HG02970 (cell line): ENCODE data around the gene GOLPH3L.
"Not testable (repeated sequence)": the region's sequence is repeated elsewhere in the genome, so short reads cannot be mapped to it uniquely, and the experiment has no call there.

Source experiments
- ATAC-seq: cut with Tn5 transposase; IDR thresholded peaks from one replicate; pipeline ENCODE4 v1.9.1; 2021; ENCODE audit warnings: mild to moderate bottlenecking, moderate library complexity, moderate number of reproducible peaks; ENCODE audit not compliant: unreplicated experiment, low FRiP score

GOLPH3L gene

DNA sequence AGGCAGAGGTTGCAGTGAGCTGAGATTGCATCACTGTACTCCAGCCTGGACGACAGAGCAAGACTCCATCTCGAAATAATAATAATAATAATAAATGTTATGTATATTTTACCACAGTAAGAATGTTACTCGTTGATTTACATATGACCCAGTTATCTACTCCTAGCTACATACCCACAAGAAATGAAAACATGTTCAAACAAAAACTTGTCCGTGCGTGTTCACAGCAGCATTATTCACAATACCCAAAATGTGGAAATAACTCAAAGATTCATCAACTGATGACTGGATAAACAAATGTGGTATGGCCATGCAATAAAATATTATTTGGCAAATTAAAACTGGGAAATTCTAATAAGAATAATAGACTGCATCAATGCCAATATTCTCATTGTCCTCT is 35.8 kb downstream of the GOLPH3L start:
- no peak for ATAC-seq

DNA sequence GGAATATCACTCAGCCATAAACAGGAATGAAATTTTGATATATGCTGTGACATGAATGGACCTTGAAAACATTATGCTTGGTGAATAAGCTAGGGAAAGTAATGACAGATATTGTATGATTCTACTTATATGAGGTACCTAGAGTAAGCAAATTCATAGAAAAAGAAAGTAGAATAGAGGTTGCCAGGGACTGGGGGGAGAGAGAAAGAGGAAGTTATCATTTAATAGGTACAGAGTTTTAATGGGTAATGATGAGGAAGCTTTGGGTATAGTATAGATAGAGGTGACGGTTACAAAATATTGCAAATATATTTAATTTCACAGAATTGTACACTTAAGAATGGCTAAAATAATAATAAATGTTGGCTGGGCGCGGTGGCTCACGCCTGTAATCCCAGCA is 36.4 kb downstream of the GOLPH3L start:
- ATAC-seq, result no peak

GRCh38 chr1:150657064-150657463 is 39.9 kb downstream of the GOLPH3L start:
- ATAC-seq, result not testable (repeated sequence)

- ATAC-seq, result not testable (repeated sequence)
Measured at GRCh38 chr1:150654635-150655034, 42.3 kb downstream of the GOLPH3L start.

- ATAC-seq, result no peak
Measured at GRCh38 chr1:150650193-150650592, 46.8 kb downstream of the GOLPH3L start.

DNA sequence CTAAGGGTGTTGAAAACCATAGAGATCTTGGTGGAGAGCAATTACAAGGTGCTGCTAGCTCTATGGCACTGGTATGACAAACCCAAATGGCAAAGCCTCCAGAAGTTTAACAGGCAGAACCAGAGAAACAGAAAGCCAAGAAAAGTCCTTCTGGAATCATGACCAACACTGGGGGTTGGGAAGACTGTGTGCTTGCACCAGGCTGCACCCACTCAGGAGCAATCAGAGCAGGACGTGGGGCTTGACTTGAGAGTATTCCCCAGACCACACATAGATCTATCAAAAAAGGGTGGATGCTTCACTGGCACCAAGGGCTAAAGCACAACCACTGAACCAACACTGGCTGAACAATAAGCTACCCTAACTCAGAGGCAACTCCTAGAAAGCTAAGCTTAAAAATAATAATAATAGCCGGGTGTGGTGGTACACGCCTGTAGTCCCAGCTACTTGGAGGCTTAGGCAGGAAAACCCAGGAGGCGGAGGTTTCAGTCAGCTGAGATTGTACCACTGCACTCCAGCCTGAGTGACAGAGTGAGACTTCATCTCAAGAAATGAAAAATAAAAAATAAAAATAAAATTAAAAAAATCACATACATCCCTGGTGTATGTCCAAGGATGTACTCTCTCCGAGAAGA is 47.4 kb downstream of the GOLPH3L start:
- ATAC-seq, result no peak

DNA sequence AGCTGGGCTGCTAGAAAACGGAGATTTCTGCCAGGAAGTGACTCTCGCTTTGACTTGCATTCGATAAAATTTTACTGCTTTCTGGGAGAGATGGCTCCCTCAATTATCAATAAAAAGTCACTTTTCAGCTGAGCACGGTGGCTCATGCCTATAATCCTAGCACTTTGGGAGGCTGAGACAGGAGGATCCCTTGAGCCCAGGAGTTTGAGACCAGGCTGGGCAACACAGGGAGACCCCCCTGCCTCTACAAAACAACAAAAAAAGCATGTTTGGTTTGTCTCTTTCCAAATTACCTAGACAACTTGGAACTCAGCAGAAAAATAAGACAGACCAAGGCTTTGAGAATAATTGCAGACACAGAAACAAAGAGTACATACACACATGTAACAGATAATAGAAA is 54.7 kb downstream of the GOLPH3L start:
- no peak for ATAC-seq

- ATAC-seq, result not testable (repeated sequence)
Measured at GRCh38 chr1:150641126-150641815, 55.7 kb downstream of the GOLPH3L start.

- not testable (repeated sequence) for ATAC-seq
Measured at GRCh38 chr1:150638430-150638829, 58.5 kb downstream of the GOLPH3L start.

- not testable (repeated sequence) for ATAC-seq
Measured at GRCh38 chr1:150634839-150635622, 61.9 kb downstream of the GOLPH3L start.

- ATAC-seq, result peak; percentile 90
Measured at GRCh38 chr1:150629115-150629928, 67.6 kb downstream of the GOLPH3L start, which contains the start of gene ENSA. TSS of gene ENSA (minus strand) at chr1:150629612. CDS start at chr1:150629470, 142 bp downstream.

GRCh38 chr1:150628766-150629114 is 68.2 kb downstream of the GOLPH3L start:
- no peak for ATAC-seq

GRCh38 chr1:150627826-150628410 is 69.0 kb downstream of the GOLPH3L start:
- ATAC-seq, result no peak

DNA sequence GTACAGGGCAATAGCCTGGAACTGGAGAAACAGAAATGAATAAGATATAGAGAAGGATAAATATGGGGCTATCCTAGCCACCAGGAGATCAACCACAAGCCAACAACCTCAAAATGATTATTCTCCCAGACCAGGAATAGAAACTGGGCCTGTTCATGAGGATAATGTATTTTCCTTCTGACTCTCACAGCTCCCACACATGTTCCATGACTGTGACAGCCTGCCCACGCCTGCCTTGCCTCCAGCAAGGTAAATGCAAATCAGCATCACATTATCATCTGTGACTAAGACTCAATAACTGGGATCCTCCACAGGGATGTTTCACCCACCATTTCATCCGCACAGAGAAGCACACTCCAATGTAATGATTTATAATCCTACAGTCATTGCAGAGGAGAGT is 70.8 kb downstream of the GOLPH3L start:
- no peak for ATAC-seq

DNA sequence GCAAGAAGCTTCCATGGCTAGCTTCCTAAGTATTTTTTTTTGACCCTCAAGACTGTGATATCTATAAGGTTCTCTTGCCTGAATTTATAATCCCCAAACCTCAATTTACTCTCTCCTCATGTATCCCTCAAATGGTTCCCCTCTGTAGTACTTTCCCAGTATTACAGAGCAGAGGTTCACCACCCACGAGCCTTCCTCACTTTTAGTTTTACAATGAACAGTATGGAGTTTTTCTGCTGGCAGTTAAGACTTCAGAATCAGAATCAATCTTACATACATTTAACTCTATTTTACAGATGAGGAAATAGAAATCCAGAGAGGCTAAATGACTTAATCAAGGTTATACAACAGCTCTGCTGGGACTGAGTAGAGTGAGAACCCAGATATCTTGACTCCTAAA is 72.4 kb downstream of the GOLPH3L start:
- not testable (repeated sequence) for ATAC-seq

- ATAC-seq, result not testable (repeated sequence)
Measured at GRCh38 chr1:150624134-150624533, 72.8 kb downstream of the GOLPH3L start.

- no peak for ATAC-seq
Measured at GRCh38 chr1:150622303-150622975, 74.5 kb downstream of the GOLPH3L start.

GRCh38 chr1:150621497-150622302 is 75.3 kb downstream of the GOLPH3L start:
- no peak for ATAC-seq

DNA sequence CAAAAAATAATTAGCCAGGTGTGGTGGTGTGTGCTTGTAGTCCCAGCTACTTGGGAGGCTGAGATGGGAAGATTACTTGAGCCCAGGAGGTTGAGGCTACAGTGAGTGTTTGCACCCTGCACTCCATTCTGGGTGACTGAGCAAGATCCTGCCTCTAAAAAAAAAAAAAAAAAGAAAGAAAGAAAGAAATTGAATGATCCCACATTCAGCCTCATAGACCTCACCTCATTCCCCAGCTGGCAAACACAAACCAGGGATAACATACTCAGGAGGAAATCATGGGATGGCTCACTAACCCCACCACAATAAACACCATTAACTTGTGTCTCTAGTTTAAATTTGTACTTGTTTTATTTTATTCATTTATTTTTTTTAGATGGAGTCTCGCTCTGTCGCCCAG is 76.0 kb downstream of the GOLPH3L start:
- no peak for ATAC-seq
